ENCODE data around the gene FHL2. TPM values are rescaled to one million over a fixed set of nuclear protein-coding genes. Genes with fewer than 3 reads are reported as not detected.

The FHL2 gene
- total RNA-seq, 2 experiments from 2014 or later: 3.3 to 4.4 TPM

DNA sequence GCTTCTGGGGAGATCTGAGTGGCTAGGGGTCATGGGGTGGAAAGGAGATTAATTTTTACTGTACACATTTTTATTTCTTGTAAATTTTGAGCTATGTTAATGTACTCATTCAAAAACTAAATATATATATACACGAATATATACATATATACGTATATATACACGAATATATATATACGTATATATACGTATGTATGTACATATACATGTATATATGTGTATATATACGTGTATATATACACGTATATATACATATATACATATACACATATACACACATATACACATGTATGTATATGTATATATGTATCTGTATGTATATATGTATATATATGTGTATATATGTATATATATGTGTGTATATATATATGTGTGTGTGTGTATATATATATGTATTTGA lies 3.0 kb upstream of the FHL2 start:
- peaks cover 6% of the 10 kb centered on the region for H3K4me1 Mint-ChIP-seq (ENCODE audit: low read depth)
- no peak overlapping the region for H3K4me3 Mint-ChIP-seq
- ChIA-PET CTCF (no interaction called here), POLR2A (no interaction called here)
- no peak overlapping the region for H3K27ac Mint-ChIP-seq
- no peaks in the 10 kb centered on the region for H3K36me3 Mint-ChIP-seq (ENCODE audit: low read depth)
- ATAC-seq (no peak), DNase-seq (no peak)
- H3K9me3 Mint-ChIP-seq: no peaks in the 10 kb centered on the region
- TF ChIP-seq, protein P1, sequence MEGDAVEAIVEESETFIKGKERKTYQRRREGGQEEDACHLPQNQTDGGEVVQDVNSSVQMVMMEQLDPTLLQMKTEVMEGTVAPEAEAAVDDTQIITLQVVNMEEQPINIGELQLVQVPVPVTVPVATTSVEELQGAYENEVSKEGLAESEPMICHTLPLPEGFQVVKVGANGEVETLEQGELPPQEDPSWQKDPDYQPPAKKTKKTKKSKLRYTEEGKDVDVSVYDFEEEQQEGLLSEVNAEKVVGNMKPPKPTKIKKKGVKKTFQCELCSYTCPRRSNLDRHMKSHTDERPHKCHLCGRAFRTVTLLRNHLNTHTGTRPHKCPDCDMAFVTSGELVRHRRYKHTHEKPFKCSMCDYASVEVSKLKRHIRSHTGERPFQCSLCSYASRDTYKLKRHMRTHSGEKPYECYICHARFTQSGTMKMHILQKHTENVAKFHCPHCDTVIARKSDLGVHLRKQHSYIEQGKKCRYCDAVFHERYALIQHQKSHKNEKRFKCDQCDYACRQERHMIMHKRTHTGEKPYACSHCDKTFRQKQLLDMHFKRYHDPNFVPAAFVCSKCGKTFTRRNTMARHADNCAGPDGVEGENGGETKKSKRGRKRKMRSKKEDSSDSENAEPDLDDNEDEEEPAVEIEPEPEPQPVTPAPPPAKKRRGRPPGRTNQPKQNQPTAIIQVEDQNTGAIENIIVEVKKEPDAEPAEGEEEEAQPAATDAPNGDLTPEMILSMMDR (IDR thresholded peaks at IDR 0.05): no peak
- intact Hi-C loops (cut with micrococcal nuclease): no loop called here
- peaks cover 22% of the 10 kb centered on the region for H3K27me3 Mint-ChIP-seq

DNA sequence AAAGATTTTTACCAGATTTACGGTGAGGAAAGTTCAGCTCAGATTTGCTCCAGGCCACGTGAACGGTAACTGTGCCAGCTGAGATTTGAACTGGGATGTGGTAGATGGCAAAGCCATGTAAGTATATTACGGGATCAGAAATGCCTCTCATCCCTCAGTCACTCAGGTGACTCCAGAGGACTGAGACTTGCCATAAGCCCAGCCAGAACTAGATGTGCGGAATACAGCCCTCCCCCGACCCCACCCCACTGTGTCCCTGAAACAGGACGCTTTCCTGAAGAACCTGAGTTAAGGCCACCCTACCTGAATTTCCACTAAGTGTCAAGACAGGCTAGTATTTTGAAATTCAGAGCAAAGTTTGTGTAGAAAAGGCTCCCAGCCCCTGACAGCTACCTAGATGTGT lies 1.3 kb upstream of the FHL2 start:
- Mint-ChIP-seq H3K4me1 (ENCODE audit: low read depth) (peaks cover 10% of the 10 kb centered on the region), H3K27ac (no peak overlapping the region), H3K36me3 (ENCODE audit: low read depth) (no peaks in the 10 kb centered on the region), H3K9me3 (no peaks in the 10 kb centered on the region), H3K4me3 (no peak overlapping the region), H3K27me3 (peaks cover 16% of the 10 kb centered on the region)
- intact Hi-C loops (cut with micrococcal nuclease): no loop called here
- POLR2A ChIA-PET: no interaction called here
- no peak for DNase-seq
- CTCF ChIA-PET: interaction anchor here (1.3 to 2.0 kb wide), 2 partner anchors 31 to 145 kb away, joined by 3 to 6 read pairs; no protein-coding TSS in a partner anchor
- ATAC-seq: no peak
- TF ChIP-seq, protein P1 (IDR thresholded peaks at IDR 0.05): no peak

DNA sequence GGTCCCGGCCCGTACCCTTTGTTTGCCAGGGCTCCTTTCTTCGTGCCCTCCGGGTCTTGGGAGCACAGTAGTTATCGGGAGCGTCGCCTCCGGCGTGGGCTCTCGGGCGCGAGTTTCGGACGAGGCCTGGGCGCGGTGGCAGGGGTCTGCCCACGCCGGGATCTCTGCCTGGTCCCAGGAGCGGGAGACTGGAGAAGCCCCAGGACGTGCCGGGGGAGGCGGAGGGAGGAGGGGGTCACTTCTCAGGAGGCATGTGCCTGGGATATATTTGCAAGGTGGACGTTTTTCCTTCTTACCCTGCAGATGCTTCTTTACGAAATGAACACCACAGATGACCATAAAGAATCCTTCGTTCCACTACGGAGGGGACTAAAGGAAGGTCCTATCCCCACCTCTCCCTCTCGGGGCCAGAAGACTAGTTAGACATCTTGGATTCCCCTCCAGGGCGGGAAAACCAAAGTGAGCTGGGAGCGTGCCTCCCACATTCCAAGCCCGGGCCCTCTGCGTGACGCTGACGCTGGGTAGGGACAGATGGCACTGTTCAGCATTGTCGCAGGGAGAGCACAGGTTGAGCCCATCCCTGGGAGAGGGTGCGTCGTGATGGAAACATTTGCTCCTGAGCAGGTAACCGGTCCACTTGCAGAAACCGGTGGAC lies 483 bp upstream of the FHL2 start:
- peaks cover 10% of the 10 kb centered on the region for H3K4me1 Mint-ChIP-seq (ENCODE audit: low read depth)
- CTCF ChIA-PET: interaction anchor here (1.2 to 2.0 kb wide), 3 partner anchors 9 to 146 kb away, joined by 3 to 6 read pairs (median 4); no protein-coding TSS in a partner anchor
- peaks cover 16% of the 10 kb centered on the region for H3K27me3 Mint-ChIP-seq
- ATAC-seq (no peak), DNase-seq (no peak)
- H3K4me3 Mint-ChIP-seq: peak overlapping the region; percentile 24
- TF ChIP-seq, protein P1 (IDR thresholded peaks at IDR 0.05): no peak
- POLR2A ChIA-PET: no interaction called here
- no peaks in the 10 kb centered on the region for H3K9me3 Mint-ChIP-seq
- intact Hi-C loops (cut with micrococcal nuclease): no loop called here
- no peaks in the 10 kb centered on the region for H3K36me3 Mint-ChIP-seq (ENCODE audit: low read depth)
- no peak overlapping the region for H3K27ac Mint-ChIP-seq

DNA sequence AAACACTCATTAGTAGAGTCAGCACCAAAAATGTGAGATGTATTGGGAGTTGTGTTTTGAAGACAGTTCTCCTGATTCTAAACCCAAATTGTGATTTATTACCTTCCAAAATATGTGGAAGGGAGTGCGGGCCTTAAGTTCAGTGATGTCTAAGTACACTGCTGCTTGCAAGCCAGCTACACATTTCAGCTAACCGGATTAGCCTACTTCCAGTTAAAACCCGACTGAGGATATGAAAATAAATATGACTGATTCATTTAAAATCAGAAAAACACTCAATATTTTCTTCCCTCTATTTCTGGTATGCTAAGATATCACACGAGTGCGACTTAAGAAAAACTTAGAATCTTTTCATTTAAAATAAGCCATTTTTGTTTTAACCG lies 907 bp downstream of the FHL2 start:
- H3K27ac Mint-ChIP-seq: peak overlapping the region; percentile 68
- ATAC-seq (no peak), DNase-seq (no peak)
- peak overlapping the region; percentile 77 for H3K4me3 Mint-ChIP-seq
- TF ChIP-seq, protein P1 (IDR thresholded peaks at IDR 0.05): no peak
- intact Hi-C loops (cut with micrococcal nuclease): no loop called here
- POLR2A ChIA-PET: no interaction called here
- no peaks in the 10 kb centered on the region for H3K9me3 Mint-ChIP-seq
- no peaks in the 10 kb centered on the region for H3K36me3 Mint-ChIP-seq (ENCODE audit: low read depth)
- CTCF ChIA-PET: interaction anchor here (0.6 to 2.0 kb wide), 4 partner anchors 8 to 1145 kb away, joined by 3 to 6 read pairs (median 4); no protein-coding TSS in a partner anchor
- H3K4me1 Mint-ChIP-seq (ENCODE audit: low read depth): peaks cover 10% of the 10 kb centered on the region
- H3K27me3 Mint-ChIP-seq: peaks cover 16% of the 10 kb centered on the region

DNA sequence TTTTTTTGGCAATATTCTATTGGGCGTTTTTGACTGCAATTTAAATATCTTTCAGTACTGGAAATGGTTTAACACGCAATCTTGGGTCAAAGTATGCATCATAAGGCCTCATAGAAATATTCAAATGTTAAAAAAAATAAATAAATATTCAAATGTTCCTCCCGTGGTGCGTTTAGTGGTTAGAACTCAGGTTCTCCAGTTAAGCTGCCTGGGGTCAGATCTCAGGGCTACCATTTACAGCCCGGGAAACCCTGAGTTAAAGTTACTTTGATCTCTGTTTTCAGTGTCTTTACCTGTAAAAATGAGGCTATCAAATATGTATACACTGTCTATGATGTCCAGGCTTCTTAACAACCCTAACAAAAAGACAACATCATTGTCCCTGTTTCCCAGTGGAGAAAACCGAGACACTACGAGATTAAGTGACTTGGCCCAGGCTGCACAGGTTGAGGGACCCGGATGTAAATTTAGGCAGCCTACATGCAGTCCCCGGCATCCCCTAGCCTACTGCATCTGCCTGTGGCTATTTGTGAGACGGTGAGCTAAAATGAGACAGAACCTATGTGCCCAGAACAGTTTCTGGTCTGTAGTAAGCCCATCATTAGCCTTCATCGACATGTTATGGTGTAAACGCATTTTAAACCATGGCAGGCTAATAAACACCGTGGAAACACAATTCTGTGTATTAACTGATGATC lies 1.7 kb downstream of the FHL2 start:
- Mint-ChIP-seq H3K4me1 (ENCODE audit: low read depth) (peaks cover 10% of the 10 kb centered on the region), H3K27ac (no peak overlapping the region), H3K27me3 (peaks cover 16% of the 10 kb centered on the region), H3K36me3 (ENCODE audit: low read depth) (no peaks in the 10 kb centered on the region), H3K9me3 (no peaks in the 10 kb centered on the region), H3K4me3 (peak overlapping the region; percentile 77)
- ATAC-seq (no peak), DNase-seq (no peak)
- ChIA-PET POLR2A (no interaction called here), CTCF (interaction anchor here (1.1 kb wide), 1 partner anchor 21 kb away, joined by 3 read pairs; no protein-coding TSS in a partner anchor)
- intact Hi-C loops (cut with micrococcal nuclease): no loop called here
- TF ChIP-seq, protein P1 (IDR thresholded peaks at IDR 0.05): no peak
